Smooth muscle cell (in vitro differentiated cells): Measurements from ENCODE around the gene ASIC2. TPM values are rescaled to one million over a fixed set of nuclear protein-coding genes. Genes with fewer than 3 reads are reported as not detected.

ENCODE experiments used
- DNase-seq: peaks from one replicate; lab custom pipeline; 2025; ENCODE audit not compliant: unreplicated experiment; lab: John Stamatoyannopoulos, UW
- H2AFZ ChIP-seq: fragments of 200-600 bp; sonication (generic); 2 replicates; pipeline ENCODE4 v1.6.0; 2016; ENCODE audit warnings: antibody characterized with exemption, low read depth, mild to moderate bottlenecking
- H3F3A ChIP-seq: fragments of 200-600 bp; sonication (generic); 2 replicates; pipeline ENCODE4 v1.6.0; 2017; ENCODE audit warnings: antibody characterized with exemption, low read depth
- H3K27ac ChIP-seq: fragments of 200-600 bp; sonication (generic); 2 replicates; pipeline ENCODE4 v1.5.1; 2016; ENCODE audit warnings: low read depth, mild to moderate bottlenecking
- H3K27me3 ChIP-seq: fragments of 200-600 bp; sonication (generic); 2 replicates; pipeline ENCODE4 v1.6.1; 2016; ENCODE audit warnings: low read depth, mild to moderate bottlenecking
- H3K36me3 ChIP-seq: fragments of 200-600 bp; sonication (generic); 2 replicates; pipeline ENCODE4 v1.5.1; 2016; ENCODE audit warnings: low read depth
- H3K4me1 ChIP-seq: fragments of 200-600 bp; sonication (generic); 2 replicates; pipeline ENCODE4 v1.5.1; 2016; ENCODE audit warnings: low read depth
- H3K4me2 ChIP-seq: fragments of 200-600 bp; sonication (generic); 2 replicates; pipeline ENCODE4 v1.6.0; 2016; ENCODE audit warnings: mild to moderate bottlenecking
- H3K4me3 ChIP-seq: fragments of 200-600 bp; sonication (generic); 2 replicates; pipeline ENCODE4 v1.5.1; 2016; ENCODE audit warnings: mild to moderate bottlenecking
- H3K79me2 ChIP-seq: fragments of 200-600 bp; sonication (generic); 2 replicates; pipeline ENCODE4 v1.6.0; 2016; ENCODE audit warnings: low read depth, mild to moderate bottlenecking
- H3K9ac ChIP-seq: fragments of 200-600 bp; sonication (generic); 2 replicates; pipeline ENCODE4 v1.6.0; 2016; ENCODE audit warnings: low read depth
- H3K9me3 ChIP-seq: fragments of 200-600 bp; sonication (generic); replicated peaks from 2 replicates; pipeline ENCODE4 v1.5.1; 2016; ENCODE audit warnings: low read depth
- H4K20me1 ChIP-seq: fragments of 200-600 bp; sonication (generic); 2 replicates; pipeline ENCODE4 v1.6.0; 2016; ENCODE audit warnings: low read depth
- CTCF ChIP-seq: fragments of 200-600 bp; sonication (generic); IDR thresholded peaks from 2 replicates; pipeline ENCODE4 v1.5.1; 2017; ENCODE audit warnings: borderline replicate concordance, mild to moderate bottlenecking, antibody characterized with exemption; ENCODE audit not compliant: insufficient read depth, poor library complexity, severe bottlenecking
- WGBS: methylation state at CpG from one replicate; pipeline ENCODE4 v1.1.7; 2016; ENCODE audit warnings: low lambda C conversion rate; 5-methylcytosine and 5-hydroxymethylcytosine counted together
- polyA plus RNA-seq: library from polyadenylated mRNA; unstranded; fragments of >200 nt; fragmentation: Nextera tagmentation; extraction: Ambion mirVana; gene quantifications from 2 replicates; pipeline ENCODE4 v1.2.1, GENCODE V29; 2016
- total RNA-seq: library from RNA; depleted of rRNA; stranded (reverse); fragments of >200 nt; gene quantifications from 2 replicates; pipeline ENCODE4 v1.2.3, GENCODE V29; 2014

ASIC2 gene
- total and polyA plus RNA-seq, 2 experiments from 2014 or later: 0.18 to 0.23 TPM

- no peak overlapping the region for H3K9ac ChIP-seq
- no peak for TF ChIP-seq CTCF
- H3K4me3 ChIP-seq: no peak overlapping the region
- DNase-seq: no peak
- H3K4me1 ChIP-seq: peaks cover 4% of the 10 kb centered on the region
- H4K20me1 ChIP-seq: no peaks in the 10 kb centered on the region
- H3K27ac ChIP-seq: no peak overlapping the region
- H2AFZ ChIP-seq: no peak overlapping the region
- no peaks in the 10 kb centered on the region for H3K36me3 ChIP-seq
- no peaks in the 10 kb centered on the region for H3F3A ChIP-seq
- no peak overlapping the region for H3K4me2 ChIP-seq
- peaks cover 44% of the 10 kb centered on the region for H3K27me3 ChIP-seq
- H3K79me2 ChIP-seq: no peaks in the 10 kb centered on the region
- no peaks in the 10 kb centered on the region for H3K9me3 ChIP-seq
- WGBS: 66% methylated on average over 3 of the region's 3 CpGs
These were observed 5.9 kb downstream of the ASIC2 start for GRCh38 chr17:33287096-33287725.

GRCh38 chr17:33285413-33285812 is 7.7 kb downstream of the ASIC2 start:
- no peak overlapping the region for H2AFZ ChIP-seq
- H3K4me3 ChIP-seq: no peak overlapping the region
- no peaks in the 10 kb centered on the region for H3K9me3 ChIP-seq
- TF ChIP-seq CTCF: no peak
- WGBS: 92% methylated on average over 3 of the region's 3 CpGs
- H3K9ac ChIP-seq: no peak overlapping the region
- H3F3A ChIP-seq: no peaks in the 10 kb centered on the region
- H4K20me1 ChIP-seq: no peaks in the 10 kb centered on the region
- DNase-seq: no peak
- no peaks in the 10 kb centered on the region for H3K36me3 ChIP-seq
- no peak overlapping the region for H3K4me2 ChIP-seq
- H3K79me2 ChIP-seq: no peaks in the 10 kb centered on the region
- peaks cover 30% of the 10 kb centered on the region for H3K27me3 ChIP-seq
- no peak overlapping the region for H3K27ac ChIP-seq
- peaks cover 4% of the 10 kb centered on the region for H3K4me1 ChIP-seq

DNA sequence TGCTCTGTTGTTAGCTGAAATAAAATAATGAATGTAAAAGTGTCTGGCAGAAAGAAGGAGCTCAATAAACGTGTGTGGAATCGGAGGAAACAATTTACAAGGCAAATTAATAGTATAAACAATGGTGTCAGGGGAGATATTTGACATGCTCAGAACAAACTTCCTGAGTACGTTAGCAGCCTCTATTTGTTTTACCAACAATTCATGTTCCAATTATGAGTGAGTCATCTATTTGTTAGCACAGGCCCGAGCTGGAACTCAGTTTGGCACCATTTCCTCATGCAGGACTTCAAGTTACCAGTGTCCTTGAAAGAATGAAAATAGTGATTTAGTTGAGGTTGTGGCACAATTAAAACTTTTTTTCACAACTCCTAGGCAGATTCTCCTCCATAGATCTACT is 9.1 kb downstream of the ASIC2 start:
- H3K4me2 ChIP-seq: no peak overlapping the region
- H3K27me3 ChIP-seq: peaks cover 16% of the 10 kb centered on the region
- H3K9me3 ChIP-seq: no peaks in the 10 kb centered on the region
- no peak overlapping the region for H2AFZ ChIP-seq
- peaks cover 4% of the 10 kb centered on the region for H3K4me1 ChIP-seq
- no peak overlapping the region for H3K9ac ChIP-seq
- H3F3A ChIP-seq: no peaks in the 10 kb centered on the region
- H3K36me3 ChIP-seq: no peaks in the 10 kb centered on the region
- no peaks in the 10 kb centered on the region for H3K79me2 ChIP-seq
- no peak overlapping the region for H3K27ac ChIP-seq
- H3K4me3 ChIP-seq: no peak overlapping the region
- DNase-seq: no peak
- TF ChIP-seq CTCF: no peak
- H4K20me1 ChIP-seq: no peaks in the 10 kb centered on the region
- WGBS: 38% methylated on average over 4 of the region's 4 CpGs
